Peyer's patch (tissue), 4 donors: Measurements from ENCODE around the gene ELOVL7. TPM values are rescaled to one million over a fixed set of nuclear protein-coding genes. Genes with fewer than 3 reads are reported as not detected.
"Not testable (repeated sequence)": the region's sequence is repeated elsewhere in the genome, so short reads cannot be mapped to it uniquely, and the experiment has no call there.

Experiments used
- DNase-seq, 3 donors: peaks; one replicate each; pipeline ENCODE4 v3.0.0-alpha.2; 2017 to 2019
- H3K27ac ChIP-seq, 4 donors: fragments of 200-600 bp; sonication (generic); one replicate each; pipeline ENCODE4 v1.5.1; 2016 to 2019
- H3K27me3 ChIP-seq, 2 donors: fragments of 200-600 bp; sonication (generic); one replicate each; pipeline ENCODE4 v1.5.1; 2019
- H3K36me3 ChIP-seq, 3 donors: fragments of 200-600 bp; sonication (generic); one replicate each; pipeline ENCODE4 v1.5.1; 2016 to 2019
- H3K4me1 ChIP-seq, 4 donors: fragments of 200-600 bp; sonication (generic); one replicate each; pipeline ENCODE4 v1.5.1; 2016 to 2019
- H3K4me3 ChIP-seq, 4 donors: fragments of 200-600 bp; sonication (generic); 1 replicate in 3 of 4; 2 replicates in 1 of 4; pipeline ENCODE4 v1.5.1; 2016 to 2019; ENCODE audit warnings: mild to moderate bottlenecking in 1 of 4
- H3K9me3 ChIP-seq, 4 donors: fragments of 200-600 bp; sonication (generic); one replicate each; pipeline ENCODE4 v1.5.1; 2016 to 2019; ENCODE audit warnings: mild to moderate bottlenecking in 1 of 4
- POLR2A ChIP-seq, 2 donors: fragments of 450-650 bp; IDR thresholded peaks; one replicate each; pipeline ENCODE4 v1.5.1; 2017; ENCODE audit warnings: antibody characterized with exemption in 2 of 2, mild to moderate bottlenecking in 2 of 2, moderate library complexity in 2 of 2
- total RNA-seq, 4 donors: library from RNA; depleted of rRNA; stranded (reverse); fragments of >200 nt; gene quantifications; one replicate each; pipeline ENCODE4 v1.1.0, GENCODE V29; 2016
- TF ChIP-seq, protein P1 (sequence below), 6 experiments: fragments of 450-650 bp in 4 of 6; fragments of 200-600 bp in 2 of 6; sonication (generic) in 1 of 6; IDR thresholded peaks; one replicate each; pipeline ENCODE4 v1.5.1; 2017 to 2019; ENCODE audit warnings: antibody characterized with exemption in 6 of 6, mild to moderate bottlenecking in 3 of 6, moderate library complexity in 1 of 6

ELOVL7 gene
- total RNA-seq, 4 donors from 2014 or later: 5.8 to 77.6 (median 34.3) TPM

GRCh38 chr5:60740322-60740721 lies 103.7 kb downstream of the ELOVL7 start:
- Histone ChIP-seq H3K4me1 (no peaks in the 10 kb centered on the region), H3K27ac (no peak overlapping the region), H3K36me3 (no peaks in the 10 kb centered on the region), H3K4me3 (no peak overlapping the region), H3K9me3 (peaks cover 0 to 5% (median 0%) of the 10 kb centered on the region in 4 donors), H3K27me3 (no peaks in the 10 kb centered on the region)
- DNase-seq: no peak
- TF ChIP-seq, protein P1, sequence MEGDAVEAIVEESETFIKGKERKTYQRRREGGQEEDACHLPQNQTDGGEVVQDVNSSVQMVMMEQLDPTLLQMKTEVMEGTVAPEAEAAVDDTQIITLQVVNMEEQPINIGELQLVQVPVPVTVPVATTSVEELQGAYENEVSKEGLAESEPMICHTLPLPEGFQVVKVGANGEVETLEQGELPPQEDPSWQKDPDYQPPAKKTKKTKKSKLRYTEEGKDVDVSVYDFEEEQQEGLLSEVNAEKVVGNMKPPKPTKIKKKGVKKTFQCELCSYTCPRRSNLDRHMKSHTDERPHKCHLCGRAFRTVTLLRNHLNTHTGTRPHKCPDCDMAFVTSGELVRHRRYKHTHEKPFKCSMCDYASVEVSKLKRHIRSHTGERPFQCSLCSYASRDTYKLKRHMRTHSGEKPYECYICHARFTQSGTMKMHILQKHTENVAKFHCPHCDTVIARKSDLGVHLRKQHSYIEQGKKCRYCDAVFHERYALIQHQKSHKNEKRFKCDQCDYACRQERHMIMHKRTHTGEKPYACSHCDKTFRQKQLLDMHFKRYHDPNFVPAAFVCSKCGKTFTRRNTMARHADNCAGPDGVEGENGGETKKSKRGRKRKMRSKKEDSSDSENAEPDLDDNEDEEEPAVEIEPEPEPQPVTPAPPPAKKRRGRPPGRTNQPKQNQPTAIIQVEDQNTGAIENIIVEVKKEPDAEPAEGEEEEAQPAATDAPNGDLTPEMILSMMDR (IDR thresholded peaks at IDR 0.05): no peak
- TF ChIP-seq POLR2A (IDR thresholded peaks at IDR 0.05): no peak

- H3K36me3 ChIP-seq: no peaks in the 10 kb centered on the region
- H3K27ac ChIP-seq: no peak overlapping the region
- no peaks in the 10 kb centered on the region for H3K27me3 ChIP-seq
- no peak for DNase-seq
- no peak overlapping the region for H3K4me3 ChIP-seq
- H3K4me1 ChIP-seq: no peaks in the 10 kb centered on the region
- H3K9me3 ChIP-seq: peaks cover 0 to 5% (median 0%) of the 10 kb centered on the region in 4 donors
- no peak for TF ChIP-seq POLR2A (IDR thresholded peaks at IDR 0.05)
- TF ChIP-seq, protein P1 (IDR thresholded peaks at IDR 0.05): no peak
Observed at GRCh38 chr5:60738933-60739332, 105.1 kb downstream of the ELOVL7 start.

GRCh38 chr5:60738461-60738860 lies 105.6 kb downstream of the ELOVL7 start:
- H3K36me3 ChIP-seq: no peaks in the 10 kb centered on the region
- no peak for DNase-seq
- no peaks in the 10 kb centered on the region for H3K27me3 ChIP-seq
- H3K27ac ChIP-seq: no peak overlapping the region
- TF ChIP-seq POLR2A (IDR thresholded peaks at IDR 0.05): no peak
- TF ChIP-seq, protein P1 (IDR thresholded peaks at IDR 0.05): no peak
- H3K4me1 ChIP-seq: no peaks in the 10 kb centered on the region
- H3K4me3 ChIP-seq: no peak overlapping the region
- peaks cover 0 to 5% (median 0%) of the 10 kb centered on the region in 4 donors for H3K9me3 ChIP-seq

DNA sequence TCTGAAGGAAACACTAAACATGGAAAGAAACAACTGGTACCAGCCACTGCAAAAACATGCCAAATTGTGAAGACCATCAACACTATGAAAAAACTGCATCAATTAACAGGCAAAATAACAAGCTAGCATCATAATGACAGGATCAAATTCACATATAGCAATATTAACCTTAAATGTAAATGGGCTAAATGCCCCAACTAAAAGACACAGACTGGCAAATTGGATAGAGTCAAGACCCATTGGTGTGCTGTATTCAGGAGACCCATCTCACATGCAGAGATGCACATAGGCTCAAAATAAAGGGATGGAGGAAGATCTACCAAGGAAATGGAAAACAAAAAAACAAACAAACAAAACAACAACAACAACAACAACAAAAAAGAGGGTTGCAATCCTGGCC lies 113.2 kb downstream of the ELOVL7 start:
- not testable (repeated sequence) for H3K4me1 ChIP-seq, H3K27ac ChIP-seq, DNase-seq, H3K4me3 ChIP-seq, H3K9me3 ChIP-seq, H3K27me3 ChIP-seq, H3K36me3 ChIP-seq

DNA sequence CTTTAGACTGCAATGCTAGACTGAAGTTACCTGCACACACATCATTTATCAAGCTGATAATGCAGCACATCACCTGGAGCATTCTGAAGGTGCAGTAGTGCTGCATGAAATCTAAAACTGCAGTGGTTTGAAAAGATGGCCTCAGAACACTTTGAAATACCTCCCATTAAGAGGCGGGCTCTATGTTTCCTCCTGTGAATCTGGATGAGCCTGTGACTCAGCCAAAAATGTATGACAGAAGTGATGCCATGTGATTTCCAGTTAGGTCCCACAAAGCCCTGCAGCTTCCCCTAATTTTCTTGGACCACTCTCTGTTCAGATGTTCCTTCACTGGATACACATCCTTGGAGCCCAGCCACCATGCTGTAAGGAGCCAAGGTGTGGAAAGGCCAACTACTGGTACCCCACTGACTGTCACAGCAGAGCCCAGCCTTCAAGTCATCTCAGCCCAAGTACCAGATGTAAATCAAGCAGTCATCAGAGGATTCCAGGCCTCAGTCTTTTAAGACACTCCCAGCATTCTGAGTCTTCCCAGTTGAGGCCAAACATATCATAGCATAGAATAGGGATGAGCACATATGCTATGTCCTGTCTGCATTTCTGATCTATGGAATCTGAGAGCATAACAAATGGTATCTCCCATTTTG lies 116.9 kb downstream of the ELOVL7 start:
- no peaks in the 10 kb centered on the region for H3K4me1 ChIP-seq
- H3K36me3 ChIP-seq: no peaks in the 10 kb centered on the region
- H3K9me3 ChIP-seq: no peaks in the 10 kb centered on the region
- H3K27me3 ChIP-seq: no peaks in the 10 kb centered on the region
- TF ChIP-seq POLR2A (IDR thresholded peaks at IDR 0.05): no peak
- TF ChIP-seq, protein P1 (IDR thresholded peaks at IDR 0.05): no peak
- no peak overlapping the region for H3K4me3 ChIP-seq
- H3K27ac ChIP-seq: no peak overlapping the region
- no peak for DNase-seq

- H3K36me3 ChIP-seq: no peaks in the 10 kb centered on the region
- H3K4me3 ChIP-seq: no peak overlapping the region
- H3K27me3 ChIP-seq: no peaks in the 10 kb centered on the region
- no peak overlapping the region for H3K27ac ChIP-seq
- H3K9me3 ChIP-seq: no peaks in the 10 kb centered on the region
- no peak for DNase-seq
- H3K4me1 ChIP-seq: no peaks in the 10 kb centered on the region
- TF ChIP-seq POLR2A (IDR thresholded peaks at IDR 0.05): no peak
- TF ChIP-seq, protein P1 (IDR thresholded peaks at IDR 0.05): no peak
Observed at GRCh38 chr5:60724126-60724525, 119.9 kb downstream of the ELOVL7 start.
